NCI-H1417 (cell line): ENCODE results near the gene PACRG.

ENCODE experiments used
- DNase-seq, 3 experiments: peaks; one replicate each; lab custom pipeline; 2025; lab: John Stamatoyannopoulos, UW

PACRG gene

GRCh38 chr6:163176097-163176496 lies 448.3 kb downstream of the PACRG start:
- no peak for DNase-seq

- no peak for DNase-seq
These were observed 449.2 kb downstream of the PACRG start for GRCh38 chr6:163177007-163177406.

GRCh38 chr6:163177892-163178420 lies 450.2 kb downstream of the PACRG start:
- no peak for DNase-seq

- no peak for DNase-seq
These were observed 451.3 kb downstream of the PACRG start for GRCh38 chr6:163179061-163179460.

- no peak for DNase-seq
These were observed 451.9 kb downstream of the PACRG start for GRCh38 chr6:163179721-163180120.

GRCh38 chr6:163180874-163181541 lies 453.2 kb downstream of the PACRG start:
- no peak for DNase-seq

DNA sequence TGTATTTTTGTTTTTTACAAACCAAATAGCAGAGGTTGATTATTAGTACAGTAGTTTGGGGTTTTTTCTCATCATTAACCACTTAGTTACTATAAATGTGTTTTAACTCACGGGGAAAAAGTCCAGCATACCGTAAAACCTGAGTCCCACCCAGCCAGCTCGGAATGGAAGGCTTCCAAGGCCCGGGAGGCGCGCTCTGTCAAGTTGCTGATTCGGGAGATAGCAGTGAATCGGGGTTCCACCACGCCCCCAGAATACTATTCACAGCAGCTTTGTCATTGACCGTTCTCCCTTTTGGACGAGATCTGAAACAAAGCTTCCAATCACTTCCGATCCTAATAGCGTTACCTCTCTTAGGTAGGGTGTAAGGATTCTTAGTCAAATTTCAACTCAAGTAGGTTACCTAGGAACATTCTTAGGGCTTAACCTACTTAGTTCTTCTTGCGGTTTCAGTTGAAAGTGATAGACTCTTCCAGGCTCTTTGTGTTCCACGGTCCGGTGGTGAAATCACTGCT lies 453.9 kb downstream of the PACRG start:
- no peak for DNase-seq

GRCh38 chr6:163182696-163183095 lies 454.9 kb downstream of the PACRG start:
- DNase-seq = no peak

GRCh38 chr6:163183806-163184205 lies 456.0 kb downstream of the PACRG start:
- no peak for DNase-seq

- DNase-seq = no peak
These were observed 458.0 kb downstream of the PACRG start for GRCh38 chr6:163185744-163186143.

GRCh38 chr6:163186527-163186926 lies 458.8 kb downstream of the PACRG start:
- DNase-seq = no peak

DNA sequence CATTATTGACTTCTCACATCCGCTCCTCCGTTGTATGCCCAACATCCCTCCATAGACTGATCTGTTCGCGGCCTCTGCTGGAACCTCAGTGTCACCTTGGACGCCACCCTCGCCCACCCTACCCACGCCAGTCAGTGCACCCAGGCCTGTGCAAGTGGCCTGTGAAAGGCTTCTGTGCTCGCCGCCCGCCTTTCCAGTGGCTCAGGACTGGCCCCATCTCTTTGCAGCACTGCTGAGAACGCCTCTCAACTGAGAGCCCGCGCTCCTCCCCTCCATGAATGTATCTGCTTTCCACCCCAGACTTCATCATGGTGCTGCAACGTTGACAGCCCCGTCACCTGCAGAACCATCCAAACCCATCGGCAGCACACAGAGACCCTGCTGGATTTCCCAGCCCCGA lies 459.4 kb downstream of the PACRG start:
- DNase-seq = no peak

DNA sequence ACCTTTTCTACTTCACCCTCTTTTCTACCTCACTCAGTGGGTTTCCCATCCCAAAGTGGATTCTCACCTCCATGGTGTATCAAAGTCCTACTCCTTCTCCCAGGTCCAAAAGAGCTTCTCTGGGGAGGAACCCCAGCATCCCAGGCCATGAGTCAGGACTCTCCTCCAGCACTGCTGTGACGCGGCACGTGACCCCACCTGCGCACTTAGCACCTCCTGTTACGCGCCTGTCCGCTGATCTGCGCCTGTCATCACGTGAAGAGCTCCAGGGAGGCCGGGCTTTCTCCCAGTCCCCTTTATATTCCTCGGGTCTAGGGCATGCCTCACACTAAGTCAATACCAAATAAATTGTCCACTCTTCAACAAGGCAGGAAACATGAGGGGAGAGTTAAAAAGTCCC lies 459.8 kb downstream of the PACRG start:
- no peak for DNase-seq

DNA sequence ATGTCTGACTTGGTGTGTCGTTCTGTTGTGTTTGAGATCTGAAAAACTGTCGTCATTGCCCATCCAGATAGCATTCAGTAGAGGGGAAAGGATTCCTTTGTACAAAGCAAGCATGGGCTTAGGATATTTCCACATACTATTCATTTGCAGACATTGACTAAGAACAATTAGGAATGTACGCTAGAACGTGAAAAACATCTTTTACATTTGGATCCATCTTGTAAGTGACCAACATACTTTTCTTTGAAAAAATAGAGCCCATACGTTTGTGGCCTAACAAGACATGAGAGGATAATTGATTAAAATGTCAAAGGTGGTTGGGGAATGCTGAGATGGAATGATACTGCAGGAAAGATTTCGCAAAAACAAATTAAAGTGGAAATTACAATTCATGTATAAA lies 461.0 kb downstream of the PACRG start:
- DNase-seq = no peak

DNA sequence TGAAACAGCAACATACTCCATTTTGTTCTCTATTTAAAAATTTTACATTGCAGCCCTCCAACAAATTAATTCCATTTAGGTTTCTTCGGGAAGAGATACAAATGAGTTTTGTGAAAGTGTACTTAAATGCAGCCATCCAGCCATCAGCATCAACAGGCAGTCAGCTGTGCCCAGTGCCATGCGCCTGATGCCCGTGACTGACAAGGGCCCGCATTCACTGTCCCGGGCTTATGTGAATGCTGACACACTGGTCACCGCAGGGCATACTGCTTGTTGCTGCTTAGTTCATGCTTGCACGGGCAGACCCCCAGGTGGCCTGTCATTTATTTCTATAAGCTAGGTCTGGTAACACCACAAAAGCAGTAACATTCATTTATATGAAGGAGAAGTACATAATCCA lies 461.8 kb downstream of the PACRG start:
- no peak for DNase-seq

- DNase-seq = no peak
These were observed 463.0 kb downstream of the PACRG start for GRCh38 chr6:163190786-163191185.

- peak in 1 of 3 experiments; percentile 18 for DNase-seq
These were observed 464.1 kb downstream of the PACRG start for GRCh38 chr6:163191704-163192537.

DNA sequence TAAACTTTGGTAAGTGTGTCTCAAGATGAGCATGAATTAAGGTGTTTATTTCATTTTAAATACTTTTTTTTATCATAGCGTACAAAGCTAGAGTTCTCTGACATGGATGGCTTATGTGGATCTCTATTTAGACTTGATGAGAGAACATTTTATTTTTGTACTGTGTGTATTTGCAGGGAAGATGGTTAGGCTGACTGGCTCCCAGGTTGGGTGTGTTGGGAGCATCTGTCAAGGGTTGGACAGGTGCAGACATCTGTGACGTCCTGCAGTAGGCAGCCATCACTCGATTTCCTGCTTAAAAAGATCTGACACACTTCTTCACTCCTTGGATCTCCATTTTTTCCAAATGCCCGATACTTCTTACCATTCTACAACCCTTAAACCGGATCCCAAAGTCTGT lies 464.8 kb downstream of the PACRG start:
- peak in 1 of 3 experiments; percentile 9 for DNase-seq

DNA sequence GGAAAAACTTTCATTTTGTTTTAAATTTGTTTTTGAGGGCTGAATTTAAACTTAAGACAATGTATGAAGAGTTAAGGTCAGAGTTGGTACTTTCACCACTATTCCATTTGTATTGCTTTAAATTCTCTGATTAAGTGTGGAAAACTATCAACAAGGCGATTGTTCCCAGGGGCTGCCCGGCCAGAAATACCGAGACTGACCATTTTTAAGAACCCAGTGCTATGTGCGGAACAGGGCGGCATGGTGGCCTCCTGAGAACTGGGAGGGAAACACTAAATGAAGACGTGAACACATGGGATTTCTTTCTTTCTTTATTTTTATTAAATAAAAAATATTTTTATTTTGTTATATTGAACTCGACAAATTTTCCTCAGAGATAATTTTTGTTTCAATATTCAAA lies 465.6 kb downstream of the PACRG start:
- DNase-seq = no peak

DNA sequence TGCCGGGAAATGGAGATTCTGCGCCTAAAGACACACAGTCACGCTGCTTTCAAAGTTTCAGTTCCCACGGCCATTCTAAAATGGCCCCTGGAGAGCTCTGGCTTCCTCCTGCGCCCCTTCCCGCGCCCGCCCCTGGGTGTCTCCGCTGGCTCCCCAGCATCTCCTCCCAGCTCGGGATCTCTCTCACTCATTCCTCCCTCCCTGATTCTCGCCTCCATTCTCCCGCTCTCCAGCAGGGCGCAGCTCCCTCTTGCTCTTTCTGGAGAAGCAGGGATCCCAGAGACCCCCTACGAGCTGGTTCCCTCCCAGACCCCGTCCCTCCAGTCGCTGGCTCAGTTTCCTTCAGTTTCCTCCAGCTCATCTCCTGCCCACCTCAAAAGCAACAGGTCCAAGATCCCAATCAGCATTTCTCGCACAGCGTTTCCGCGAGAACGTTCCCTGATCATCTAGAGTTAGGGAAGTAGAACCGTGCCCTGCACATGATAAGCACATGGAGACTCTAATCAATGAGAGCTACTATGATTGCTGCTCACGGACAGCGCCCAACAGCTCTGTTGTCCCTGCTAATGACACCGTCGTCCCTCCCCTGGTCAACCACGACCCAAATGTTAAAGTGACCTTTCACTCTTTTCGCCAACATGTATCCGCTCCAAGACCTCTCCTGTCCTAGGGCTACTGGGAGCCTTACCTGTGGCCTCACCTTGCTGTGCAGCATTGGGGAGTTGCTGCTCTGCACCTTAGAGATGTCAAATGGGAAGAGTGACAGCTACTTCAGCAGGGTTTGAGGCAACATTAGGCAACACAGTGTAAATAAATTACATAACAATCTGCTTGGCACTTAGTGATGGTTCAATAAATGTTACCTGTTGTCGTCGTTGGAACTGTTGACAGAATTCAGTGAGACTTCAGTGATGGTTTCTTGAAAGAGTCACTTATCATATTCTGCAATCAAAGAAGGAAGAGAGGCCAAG lies 468.2 kb downstream of the PACRG start:
- no peak for DNase-seq

DNA sequence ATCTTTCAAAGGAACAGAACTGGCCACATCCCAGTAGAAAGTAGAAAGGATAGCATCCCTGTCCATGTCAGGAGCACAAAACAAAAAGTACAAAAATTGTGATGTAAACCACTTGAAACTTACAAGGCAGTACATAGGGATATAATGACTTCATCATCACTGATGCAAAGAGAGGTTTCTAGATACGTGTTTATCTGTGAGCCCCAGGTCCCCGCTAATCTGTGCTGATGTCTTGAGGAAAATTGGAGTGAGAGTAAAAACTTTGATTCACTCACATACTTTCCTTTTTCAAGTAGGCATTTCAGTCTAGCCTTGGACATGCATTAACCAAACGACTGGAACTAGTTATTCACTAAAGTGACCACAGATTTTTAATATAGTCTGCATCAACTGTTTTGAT lies 470.1 kb downstream of the PACRG start:
- no peak for DNase-seq

DNA sequence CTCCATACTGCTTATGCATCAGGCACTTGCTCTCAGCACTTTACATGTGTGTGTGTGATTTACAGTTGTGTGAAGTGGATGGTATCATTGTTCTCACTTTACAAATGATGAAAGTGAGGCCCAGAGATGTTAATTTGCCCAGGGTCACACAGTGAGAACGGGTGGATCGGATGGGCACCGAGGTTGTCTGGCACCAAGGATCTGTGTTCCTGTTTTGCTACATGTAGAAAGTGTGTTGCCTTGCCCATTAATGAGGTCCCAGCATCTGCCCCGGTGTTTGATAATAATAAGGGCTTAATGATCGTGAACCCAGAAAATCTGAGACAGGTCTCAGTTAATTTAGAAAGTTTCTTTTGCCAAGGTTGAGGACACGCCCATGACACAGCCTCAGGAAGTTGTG lies 470.6 kb downstream of the PACRG start:
- no peak for DNase-seq
